Measurements from ENCODE around the gene RGS3.
"Not testable (repeated sequence)": the region's sequence is repeated elsewhere in the genome, so short reads cannot be mapped to it uniquely, and the experiment has no call there.

Gene RGS3

DNA sequence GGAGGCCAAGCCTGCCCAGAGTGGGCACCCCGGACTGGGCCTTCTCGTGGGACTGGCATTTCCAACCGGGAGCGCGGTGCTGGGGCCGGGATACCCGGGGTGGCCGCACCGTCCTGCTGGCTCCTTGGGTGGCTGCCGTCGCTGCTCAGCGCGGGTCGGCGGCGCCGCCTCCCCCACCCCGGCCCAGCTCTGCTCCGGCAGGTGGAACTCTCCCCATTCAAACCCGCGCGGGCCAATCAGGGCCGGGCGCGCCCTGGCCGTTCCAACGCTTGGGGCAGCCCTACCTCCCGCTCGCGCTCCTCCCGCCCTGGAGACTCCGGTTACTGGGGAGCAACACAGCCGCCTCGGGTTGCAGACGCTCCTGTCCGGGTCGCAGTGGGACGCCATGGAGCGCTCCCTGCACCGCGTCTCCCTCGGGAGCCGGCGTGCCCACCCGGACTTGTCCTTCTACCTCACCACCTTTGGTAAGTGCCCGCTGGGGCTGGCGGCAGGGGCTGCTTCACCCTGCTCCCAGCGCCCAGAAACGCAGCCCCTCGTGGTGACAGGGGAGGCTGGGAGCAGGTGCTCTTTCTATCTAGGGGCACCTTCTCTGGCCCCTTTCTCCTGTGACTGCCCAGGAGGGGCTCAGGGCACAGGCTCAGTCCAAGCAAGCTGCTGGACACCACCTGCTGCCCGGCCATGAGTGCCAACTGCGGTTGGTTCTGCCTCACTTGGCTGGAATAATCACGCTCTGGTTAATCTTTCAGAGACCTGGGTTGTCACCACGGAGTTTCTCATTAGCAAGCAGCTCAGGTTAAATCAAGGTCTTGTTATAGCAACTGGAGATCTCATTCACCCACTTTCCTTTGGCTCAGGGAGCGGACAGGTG, at the start of gene RGS3:
Gene RGS3, plus strand, starts transcription at position 310 of the 868 bp plus-strand sequence. Its CDS starts 76 bp downstream, at position 386.
- DNase-seq: no peak

GRCh38 chr9:113416149-113416721, 47.3 kb upstream of the RGS3 start:
- no peak for DNase-seq

- no peak for DNase-seq
These were observed 46.2 kb upstream of the RGS3 start for GRCh38 chr9:113417370-113417769.

DNA sequence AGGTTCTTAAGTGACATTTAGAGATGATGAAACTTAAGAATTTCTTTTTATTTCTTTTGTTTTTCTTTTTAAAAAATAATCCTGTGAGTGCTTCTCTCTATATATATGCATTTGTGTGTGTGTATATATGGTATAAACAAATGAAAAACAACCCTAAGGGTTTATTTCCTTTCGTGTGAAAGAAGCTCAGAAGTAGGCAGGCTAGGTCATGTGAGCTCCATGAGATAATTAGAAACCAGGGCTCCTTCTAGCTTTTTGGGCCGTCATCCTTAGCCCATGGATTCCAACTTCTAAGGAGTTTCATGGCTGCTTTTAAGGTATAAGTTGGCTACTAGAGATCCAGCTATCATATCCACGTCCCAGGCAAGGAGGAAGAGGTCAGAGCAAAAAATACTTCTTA, 41.8 kb upstream of the RGS3 start:
- no peak for DNase-seq

DNA sequence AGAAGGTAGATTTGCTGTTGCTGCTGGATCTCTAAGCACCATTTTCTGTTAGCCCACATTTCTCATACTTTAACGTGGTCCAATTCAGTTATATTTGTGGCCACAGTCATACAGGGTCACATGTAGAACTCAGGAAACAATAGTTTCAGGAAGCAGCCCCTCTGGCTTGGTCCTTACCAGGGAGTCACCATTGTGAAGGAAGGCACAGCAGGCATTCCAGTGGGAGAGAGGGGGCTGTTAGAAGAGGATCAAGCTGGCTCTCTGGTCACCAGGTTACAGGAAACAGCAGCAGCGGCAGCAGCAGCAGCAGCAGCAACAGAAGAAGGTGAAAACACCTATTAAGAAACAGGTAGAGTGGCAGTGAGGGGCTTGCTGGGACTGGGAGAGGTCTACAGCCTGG, 38.5 kb upstream of the RGS3 start:
- DNase-seq: no peak

GRCh38 chr9:113426701-113427100, 36.8 kb upstream of the RGS3 start:
- no peak for DNase-seq

DNA sequence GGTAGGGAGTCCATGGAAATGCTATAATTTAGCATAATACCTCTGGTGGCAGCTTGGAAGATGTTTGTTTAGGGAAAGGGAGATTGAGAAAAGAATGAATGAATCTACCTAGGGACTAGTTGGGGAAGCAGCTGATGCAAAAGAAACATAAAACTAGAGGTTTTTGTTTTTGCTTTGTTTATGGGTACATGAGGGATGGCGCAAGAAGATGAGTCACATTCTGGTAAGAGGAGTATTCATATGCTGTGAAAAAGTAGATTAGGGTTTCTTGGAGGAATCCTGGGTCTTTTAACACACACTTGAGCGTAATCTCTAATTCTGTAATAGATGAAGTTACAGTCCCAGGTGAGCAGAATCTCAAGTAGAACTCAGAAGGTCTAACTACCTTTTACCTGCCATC, 35.9 kb upstream of the RGS3 start:
- no peak for DNase-seq

DNA sequence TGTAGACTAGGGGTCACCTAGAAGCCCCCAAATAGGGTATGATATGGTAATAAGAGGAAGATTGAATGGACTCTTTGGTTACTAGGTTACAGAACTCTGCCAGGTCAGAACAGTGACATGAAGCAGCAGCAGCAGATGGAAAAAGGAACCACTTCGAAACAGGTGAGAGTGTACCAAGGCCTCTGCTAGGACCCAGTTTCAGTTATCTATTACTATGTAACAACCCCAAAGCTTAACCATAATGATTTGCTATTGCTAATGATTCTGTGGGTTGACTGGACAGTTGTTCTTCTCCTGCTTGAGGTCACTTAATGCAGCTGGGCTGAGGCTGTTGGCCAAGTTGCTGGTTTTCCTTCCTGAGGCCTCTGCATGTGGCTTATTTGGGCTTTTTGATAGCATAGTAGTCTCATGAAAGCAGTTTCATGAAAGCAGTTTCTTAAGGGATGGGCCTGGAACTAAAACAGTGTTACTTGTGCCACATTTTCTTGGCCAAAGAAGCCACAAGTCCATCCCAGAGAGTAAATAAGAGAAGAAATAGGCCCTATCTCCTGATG, 35.4 kb upstream of the RGS3 start:
- no peak for DNase-seq

GRCh38 chr9:113431191-113431590, 32.3 kb upstream of the RGS3 start:
- no peak for DNase-seq

- no peak for DNase-seq
These were observed 26.6 kb upstream of the RGS3 start for GRCh38 chr9:113436728-113437515.

DNA sequence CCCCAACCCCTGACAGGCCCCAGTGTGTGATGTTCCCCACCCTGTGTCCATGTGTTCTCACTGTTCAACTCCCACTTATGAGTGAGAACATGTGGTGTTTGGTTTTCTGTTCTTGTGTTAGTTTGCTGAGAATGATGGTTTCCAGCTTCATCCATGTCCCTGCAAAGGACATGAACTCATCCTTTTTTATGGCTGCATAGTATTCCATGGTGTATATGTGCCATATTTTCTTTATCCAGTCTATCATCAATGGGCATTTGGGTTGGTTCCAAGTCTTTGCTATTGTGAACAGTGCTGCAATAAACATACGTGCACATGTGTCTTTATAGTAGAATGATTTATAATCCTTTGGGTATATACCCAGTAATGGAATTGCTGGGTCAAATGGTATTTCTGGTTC, 25.8 kb upstream of the RGS3 start:
- DNase-seq: not testable (repeated sequence)

DNA sequence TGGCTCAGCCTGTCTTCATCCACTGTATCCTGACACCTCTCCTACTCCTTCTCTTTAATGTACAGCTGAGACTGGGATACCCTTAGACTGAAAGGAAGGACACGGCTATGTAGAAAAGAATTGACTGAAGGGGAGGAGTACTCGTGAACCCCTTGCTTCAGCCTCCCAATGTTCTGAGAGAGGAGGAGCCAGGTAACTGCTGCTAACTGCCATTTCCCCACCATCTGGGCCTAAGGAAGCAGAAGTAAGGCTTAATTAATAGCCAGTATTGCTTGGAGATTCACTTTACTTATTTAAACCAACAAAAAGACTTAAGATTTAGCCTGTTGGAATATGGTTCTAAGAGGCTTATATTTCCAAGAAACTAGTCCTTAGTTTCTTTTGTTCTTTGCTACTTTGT, 18.8 kb upstream of the RGS3 start:
- no peak for DNase-seq

DNA sequence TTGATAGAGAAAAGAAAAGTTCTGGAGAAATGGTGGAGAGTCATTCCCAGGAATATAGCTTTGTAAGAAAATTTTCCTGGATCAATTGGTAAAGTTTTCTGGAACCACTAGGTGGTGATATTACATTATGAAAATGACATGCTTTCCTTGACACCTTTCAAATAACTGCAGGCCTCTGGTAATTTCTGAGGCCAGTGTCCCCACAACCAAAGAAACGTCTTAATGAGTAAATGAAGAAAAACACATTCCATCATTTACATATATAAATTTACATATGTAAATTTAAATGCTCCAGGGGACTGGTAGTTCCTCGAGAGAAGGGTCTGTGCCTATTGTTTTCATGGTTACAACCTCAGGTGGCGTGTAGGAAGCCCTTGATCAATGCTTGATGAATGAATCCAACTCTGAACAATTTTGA, 17.2 kb upstream of the RGS3 start:
- peak; percentile 55 for DNase-seq

- peak; percentile 29 for DNase-seq
These were observed 14.2 kb upstream of the RGS3 start for GRCh38 chr9:113449376-113449775.

DNA sequence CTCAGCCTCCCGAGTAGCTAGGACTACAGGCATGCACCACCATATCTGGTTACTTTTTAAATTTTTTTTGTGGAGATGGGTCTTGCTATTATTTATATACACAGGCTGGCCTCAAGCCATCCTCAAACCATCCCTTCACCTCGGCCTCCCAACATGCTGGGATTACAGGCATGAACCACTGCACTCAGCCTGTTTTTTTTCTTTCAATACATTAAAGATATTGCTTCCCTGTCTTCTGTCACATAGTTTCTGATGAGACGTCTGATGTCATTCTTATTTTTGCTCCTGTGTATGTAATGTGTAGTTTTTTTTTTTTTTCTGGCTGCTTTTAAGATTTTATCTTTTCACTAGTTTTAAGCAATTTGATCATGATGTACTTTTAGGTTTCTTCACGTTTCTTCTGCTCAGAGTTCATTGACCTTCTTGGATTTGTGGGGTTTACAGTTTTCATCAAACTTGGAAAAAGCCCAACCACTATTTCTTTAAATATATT, 11.4 kb upstream of the RGS3 start:
- no peak for DNase-seq

DNA sequence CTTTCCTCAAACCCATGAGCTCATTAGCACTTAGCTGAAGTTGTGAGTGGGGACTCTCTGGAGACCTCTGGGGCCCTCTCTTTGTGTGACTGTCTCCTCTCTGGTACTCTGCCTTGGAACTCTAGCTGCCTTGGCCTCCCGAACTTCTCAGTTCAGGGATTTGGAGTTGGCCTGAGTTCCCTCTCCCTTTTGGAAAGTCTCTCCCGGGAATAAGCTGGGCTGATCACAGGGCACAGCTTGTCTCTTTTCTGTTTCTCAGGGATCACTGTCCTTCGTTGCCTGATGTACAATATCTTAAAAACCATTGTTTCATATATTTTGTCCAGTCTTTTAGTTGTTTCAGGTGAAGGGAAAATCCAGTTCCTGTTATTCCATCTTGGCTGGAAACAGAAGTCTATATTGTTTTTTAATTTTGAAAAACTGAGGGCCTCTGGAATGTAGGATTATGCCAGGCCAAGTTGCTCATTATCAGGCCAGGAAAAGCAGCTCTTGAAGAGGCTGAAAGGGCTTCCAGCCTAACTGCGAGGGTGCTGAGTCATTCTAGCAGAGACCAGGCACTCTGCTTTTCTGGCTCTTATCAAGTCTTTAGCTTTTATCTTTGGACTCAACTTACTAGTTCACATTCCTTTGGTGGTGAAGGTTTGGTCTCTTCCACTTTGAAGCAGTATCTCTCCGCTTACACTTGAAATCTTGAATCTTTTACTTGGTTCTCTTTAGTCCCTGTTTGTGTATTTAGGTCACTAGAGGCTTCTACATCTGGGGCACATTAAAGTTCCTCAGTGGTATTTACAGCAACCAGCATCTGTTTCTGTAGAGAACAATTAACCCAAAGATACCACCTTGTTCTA, 8.4 kb upstream of the RGS3 start:
- DNase-seq: peak; percentile 91

DNA sequence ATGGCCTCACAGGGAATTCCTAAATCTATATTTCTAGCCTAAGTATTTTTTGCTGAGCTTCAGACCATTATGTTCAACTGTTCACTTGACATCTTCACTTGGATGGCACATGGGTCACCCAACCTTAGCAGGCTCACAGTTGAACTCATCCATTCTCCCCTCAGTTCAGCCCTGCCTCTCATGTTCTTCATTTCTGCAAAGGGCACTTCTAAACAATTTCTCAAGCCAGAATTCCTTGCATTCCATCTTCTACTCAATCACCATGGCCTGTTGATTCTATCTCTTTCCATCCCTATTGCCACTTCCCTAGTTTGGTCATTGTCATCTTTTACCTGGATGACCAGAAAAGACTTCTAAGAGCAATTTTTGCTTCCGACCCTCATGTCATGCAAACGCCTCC, 7.3 kb upstream of the RGS3 start:
- DNase-seq: peak; percentile 40

- DNase-seq: no peak
These were observed 2.2 kb upstream of the RGS3 start for GRCh38 chr9:113461285-113461684.

DNA sequence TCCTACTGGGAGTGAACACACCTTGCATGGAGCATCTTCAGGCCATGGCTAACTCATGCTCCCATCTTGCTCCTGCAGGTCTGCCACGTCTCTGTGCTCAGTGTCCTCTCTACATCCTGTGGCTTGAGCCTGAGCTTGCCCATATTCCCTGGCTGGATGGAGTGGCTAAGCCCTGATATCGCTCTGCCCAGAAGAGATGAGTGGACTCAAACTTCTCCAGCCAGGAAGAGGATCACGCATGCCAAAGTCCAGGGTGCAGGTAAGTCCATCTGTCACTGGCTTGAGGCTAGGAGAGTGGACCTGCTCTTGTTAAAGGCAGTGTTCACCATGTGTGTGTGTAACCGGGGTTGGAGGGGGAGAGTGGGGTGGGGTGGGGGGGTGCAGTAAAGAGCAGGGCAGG, 1.6 kb upstream of the RGS3 start:
- DNase-seq: no peak

DNA sequence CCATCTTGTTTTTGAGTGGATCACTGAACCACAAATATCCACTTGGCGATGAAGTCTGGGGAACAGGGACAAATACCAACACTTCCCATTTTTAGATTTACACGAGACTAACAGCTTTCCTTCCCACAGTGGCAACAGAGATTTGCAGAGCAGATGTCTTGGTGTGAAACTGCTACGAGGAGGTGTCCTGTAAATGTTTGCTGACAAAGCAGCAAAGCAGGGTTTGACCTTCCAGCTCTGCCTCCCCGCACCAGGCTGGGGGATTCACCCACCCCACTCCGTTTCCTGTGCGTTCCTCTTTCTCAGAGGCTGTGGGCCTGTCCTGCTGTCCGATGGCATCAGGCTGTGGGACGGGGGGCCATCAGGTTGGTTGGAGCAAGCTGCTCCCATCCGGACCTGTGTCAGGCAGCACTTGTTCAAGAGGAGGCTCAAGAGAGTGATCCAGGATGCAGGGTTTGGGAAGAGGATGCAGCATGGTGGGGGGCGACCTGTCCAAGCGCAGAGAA, 693 bp upstream of the RGS3 start:
- no peak for DNase-seq

DNA sequence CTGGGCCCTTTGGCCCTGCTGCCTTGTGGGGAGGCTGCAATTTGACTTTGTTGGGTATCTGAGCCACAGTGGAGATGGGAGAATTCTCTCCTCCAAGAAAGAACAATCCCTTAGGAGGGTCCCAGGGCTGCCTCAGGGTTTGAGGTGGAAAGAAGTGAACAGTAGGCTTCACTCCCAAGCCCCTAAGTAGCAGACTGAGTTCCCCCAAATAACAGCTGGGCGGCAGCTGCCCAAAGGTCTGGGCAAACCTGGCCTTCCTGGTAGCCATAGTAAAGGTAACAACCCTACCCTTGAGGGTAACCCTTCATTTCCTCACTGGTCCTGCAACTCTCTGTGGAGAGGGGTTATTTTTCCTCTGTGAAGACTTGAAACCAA, 746 bp downstream of the RGS3 start:
- no peak for DNase-seq

DNA sequence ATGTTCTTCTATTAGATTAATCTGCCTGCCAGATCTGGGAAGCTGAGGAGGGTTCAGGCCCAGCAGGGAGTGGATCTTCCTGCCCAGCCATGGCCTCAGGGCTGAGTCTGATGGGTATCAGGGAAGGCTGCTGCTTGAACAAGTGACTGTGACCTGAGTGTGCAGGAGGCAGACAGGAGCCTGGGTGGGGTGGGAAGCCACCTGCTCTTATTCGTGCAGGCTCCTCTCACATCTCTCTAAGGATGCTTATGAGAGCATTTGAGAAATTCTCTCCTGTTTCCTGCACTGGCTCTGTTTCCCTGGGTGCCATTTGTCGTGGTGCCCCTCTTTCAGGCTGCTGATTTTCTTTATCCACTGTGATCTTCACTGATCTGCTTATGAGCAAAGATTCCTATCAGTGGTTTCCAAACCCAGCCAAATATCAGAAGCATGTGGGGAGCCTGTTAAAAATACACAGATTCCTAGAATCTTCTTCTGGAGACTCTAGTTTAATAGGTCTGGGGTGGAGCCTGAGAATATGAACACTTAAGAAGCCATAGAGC, 2.1 kb downstream of the RGS3 start:
- DNase-seq: no peak
